Muscle of leg (tissue), 11 donors: ENCODE results near the gene SLC19A1. TPM values are rescaled to one million over a fixed set of nuclear protein-coding genes. Genes with fewer than 3 reads are reported as not detected.

Source experiments
- DNase-seq: peaks from one replicate; pipeline ENCODE4 v3.0.0; 2013
- H3K27ac ChIP-seq: one replicate; pipeline ENCODE4 v1.5.1; 2013; ENCODE audit warnings: mild to moderate bottlenecking, low read length, control low read depth
- H3K27me3 ChIP-seq: one replicate; pipeline ENCODE4 v1.6.1; 2013; ENCODE audit warnings: low read length; ENCODE audit not compliant: control insufficient read depth, insufficient read depth
- H3K36me3 ChIP-seq: one replicate; pipeline ENCODE4 v1.6.1; 2013; ENCODE audit warnings: low read length; ENCODE audit not compliant: control insufficient read depth, insufficient read depth
- H3K4me1 ChIP-seq: one replicate; pipeline ENCODE4 v1.6.1; 2013; ENCODE audit warnings: low read length; ENCODE audit not compliant: control insufficient read depth, insufficient read depth
- H3K4me3 ChIP-seq: one replicate; pipeline ENCODE4 v1.5.1; 2013; ENCODE audit warnings: low read length, control low read depth
- H3K9me3 ChIP-seq: replicated peaks from 2 replicates; pipeline ENCODE4 v1.6.1; 2013; ENCODE audit warnings: low read depth, low read length; ENCODE audit not compliant: control insufficient read depth
- WGBS: methylation state at CpG from one replicate; pipeline ENCODE4 v1.1.5; 2013; ENCODE audit warnings: missing lambda C conversion rate; ENCODE audit not compliant: insufficient coverage; 5-methylcytosine and 5-hydroxymethylcytosine counted together
- polyA plus RNA-seq, 8 donors: library from polyadenylated mRNA; unstranded; fragments of 120-200 nt; gene quantifications; one replicate each; pipeline versions ENCODE4 v1.2.1 to v1.2.3, GENCODE V29; 2013; ENCODE audit warnings: inconsistent platforms in 1 of 8, low replicate concordance in 1 of 8; ENCODE audit not compliant: insufficient read length in 8 of 8, insufficient read depth in 1 of 8
- total RNA-seq: library from RNA; stranded (reverse); fragments of 120-200 nt; gene quantifications from one replicate; pipeline ENCODE4 v1.2.4, GENCODE V29; 2013

The SLC19A1 gene
- total and polyA plus RNA-seq, 9 donors = 3.2 to 22.8 (median 12.8) TPM

GRCh38 chr21:45461806-45462341 is 80.4 kb downstream of the SLC19A1 start:
- H3K27me3 ChIP-seq = no peaks in the 10 kb centered on the region
- peaks cover 4% of the 10 kb centered on the region for H3K36me3 ChIP-seq
- H3K4me3 ChIP-seq = no peak overlapping the region
- peaks cover 39% of the 10 kb centered on the region for H3K4me1 ChIP-seq
- DNase-seq = no peak
- no peak overlapping the region for H3K27ac ChIP-seq
- peaks cover 14% of the 10 kb centered on the region for H3K9me3 ChIP-seq

- Histone ChIP-seq H3K27ac (no peak overlapping the region), H3K4me3 (no peak overlapping the region), H3K4me1 (peaks cover 38% of the 10 kb centered on the region), H3K36me3 (peaks cover 4% of the 10 kb centered on the region), H3K9me3 (peaks cover 14% of the 10 kb centered on the region), H3K27me3 (no peaks in the 10 kb centered on the region)
- no peak for DNase-seq
- WGBS = 93% methylated on average over 5 of the region's 5 CpGs
Observed at GRCh38 chr21:45461369-45461750, 80.9 kb downstream of the SLC19A1 start.

GRCh38 chr21:45460611-45461368 is 81.5 kb downstream of the SLC19A1 start:
- Histone ChIP-seq H3K36me3 (peaks cover 4% of the 10 kb centered on the region), H3K27ac (no peak overlapping the region), H3K4me1 (peaks cover 38% of the 10 kb centered on the region), H3K9me3 (peaks cover 14% of the 10 kb centered on the region), H3K27me3 (no peaks in the 10 kb centered on the region), H3K4me3 (no peak overlapping the region)
- DNase-seq = no peak
- 97% methylated on average over 3 of the region's 9 CpGs for WGBS

- H3K4me3 ChIP-seq = no peak overlapping the region
- DNase-seq = no peak
- peaks cover 4% of the 10 kb centered on the region for H3K36me3 ChIP-seq
- H3K27ac ChIP-seq = no peak overlapping the region
- no peaks in the 10 kb centered on the region for H3K27me3 ChIP-seq
- 91% methylated on average over 20 of the region's 23 CpGs for WGBS
- peaks cover 40% of the 10 kb centered on the region for H3K4me1 ChIP-seq
- H3K9me3 ChIP-seq = peaks cover 14% of the 10 kb centered on the region
Observed at GRCh38 chr21:45460011-45460565, 82.2 kb downstream of the SLC19A1 start.

GRCh38 chr21:45459171-45460010 is 82.8 kb downstream of the SLC19A1 start:
- Histone ChIP-seq H3K4me1 (peaks cover 47% of the 10 kb centered on the region), H3K27ac (no peak overlapping the region), H3K36me3 (peaks cover 4% of the 10 kb centered on the region), H3K27me3 (no peaks in the 10 kb centered on the region), H3K9me3 (peaks cover 14% of the 10 kb centered on the region), H3K4me3 (no peak overlapping the region)
- DNase-seq = no peak
- 72% methylated on average over 14 of the region's 23 CpGs for WGBS

GRCh38 chr21:45458281-45459170 is 83.7 kb downstream of the SLC19A1 start:
- no peak overlapping the region for H3K4me3 ChIP-seq
- peaks cover 14% of the 10 kb centered on the region for H3K9me3 ChIP-seq
- no peaks in the 10 kb centered on the region for H3K27me3 ChIP-seq
- no peak overlapping the region for H3K27ac ChIP-seq
- H3K4me1 ChIP-seq = peaks cover 56% of the 10 kb centered on the region
- peaks cover 4% of the 10 kb centered on the region for H3K36me3 ChIP-seq
- no peak for DNase-seq
- 57% methylated on average over 23 of the region's 30 CpGs for WGBS

GRCh38 chr21:45457832-45458172 is 84.4 kb downstream of the SLC19A1 start:
- DNase-seq = no peak
- H3K4me3 ChIP-seq = no peak overlapping the region
- H3K4me1 ChIP-seq = peaks cover 58% of the 10 kb centered on the region

GRCh38 chr21:45457161-45457831 is 84.9 kb downstream of the SLC19A1 start:
- H3K27me3 ChIP-seq = no peaks in the 10 kb centered on the region
- peaks cover 13% of the 10 kb centered on the region for H3K9me3 ChIP-seq
- DNase-seq = no peak
- H3K36me3 ChIP-seq = peaks cover 4% of the 10 kb centered on the region
- 85% methylated on average over 14 of the region's 25 CpGs for WGBS
- no peak overlapping the region for H3K27ac ChIP-seq
- peaks cover 58% of the 10 kb centered on the region for H3K4me1 ChIP-seq
- H3K4me3 ChIP-seq = no peak overlapping the region

More at GRCh38 chr21:45457832-45458172, 84.4 kb downstream of the SLC19A1 start:
- Histone ChIP-seq H3K27ac (no peak overlapping the region), H3K36me3 (peaks cover 4% of the 10 kb centered on the region), H3K9me3 (peaks cover 14% of the 10 kb centered on the region), H3K27me3 (no peaks in the 10 kb centered on the region)
- 46% methylated on average over 8 of the region's 9 CpGs for WGBS

GRCh38 chr21:45456584-45457160 is 85.6 kb downstream of the SLC19A1 start:
- Histone ChIP-seq H3K4me1 (peaks cover 61% of the 10 kb centered on the region), H3K27me3 (no peaks in the 10 kb centered on the region), H3K36me3 (peaks cover 4% of the 10 kb centered on the region), H3K9me3 (peaks cover 8% of the 10 kb centered on the region), H3K4me3 (no peak overlapping the region), H3K27ac (no peak overlapping the region)
- WGBS = 85% methylated on average over 29 of the region's 38 CpGs
- no peak for DNase-seq
